Measurements from ENCODE around the gene TMEM187.

GRCh38 chrX:153953892-153954557 lies 18.5 kb upstream of the TMEM187 start:
- TF ChIP-seq CTCF (IDR thresholded peaks at IDR 0.05) (no peak), KDM5A (IDR thresholded peaks at IDR 0.05) (no peak), POLR2A (IDR thresholded peaks at IDR 0.05; ENCODE audit: low read length) (no peak), RAD21 (conservative IDR thresholded peaks at IDR 0.05 in 1 of 2, IDR thresholded peaks at IDR 0.05 in 1 of 2) (no peak), HMGXB4 (CRISPR knock-in tag; IDR thresholded peaks at IDR 0.05; ENCODE audit: borderline replicate concordance) (no peak), RFX5 (IDR thresholded peaks at IDR 0.05) (no peak)

All from A549 (cell line).